Renal cortical epithelial cell (primary cell): ENCODE measurements around the gene DDX41. TPM values are rescaled to one million over a fixed set of nuclear protein-coding genes. Genes with fewer than 3 reads are reported as not detected.
"Not testable (repeated sequence)": the region's sequence is repeated elsewhere in the genome, so short reads cannot be mapped to it uniquely, and the experiment has no call there.

ENCODE experiments used
- DNase-seq: peaks from one replicate; pipeline ENCODE4 v3.0.0-alpha.2; 2011; ENCODE audit warnings: low read depth
- total RNA-seq: library from RNA; depleted of rRNA; stranded (reverse); fragments of >200 nt; gene quantifications from 2 replicates; pipeline ENCODE4 v1.2.3, GENCODE V29; 2014

DDX41 gene
- total RNA-seq, result 74.0 and 141 TPM in 2 replicates

DNA sequence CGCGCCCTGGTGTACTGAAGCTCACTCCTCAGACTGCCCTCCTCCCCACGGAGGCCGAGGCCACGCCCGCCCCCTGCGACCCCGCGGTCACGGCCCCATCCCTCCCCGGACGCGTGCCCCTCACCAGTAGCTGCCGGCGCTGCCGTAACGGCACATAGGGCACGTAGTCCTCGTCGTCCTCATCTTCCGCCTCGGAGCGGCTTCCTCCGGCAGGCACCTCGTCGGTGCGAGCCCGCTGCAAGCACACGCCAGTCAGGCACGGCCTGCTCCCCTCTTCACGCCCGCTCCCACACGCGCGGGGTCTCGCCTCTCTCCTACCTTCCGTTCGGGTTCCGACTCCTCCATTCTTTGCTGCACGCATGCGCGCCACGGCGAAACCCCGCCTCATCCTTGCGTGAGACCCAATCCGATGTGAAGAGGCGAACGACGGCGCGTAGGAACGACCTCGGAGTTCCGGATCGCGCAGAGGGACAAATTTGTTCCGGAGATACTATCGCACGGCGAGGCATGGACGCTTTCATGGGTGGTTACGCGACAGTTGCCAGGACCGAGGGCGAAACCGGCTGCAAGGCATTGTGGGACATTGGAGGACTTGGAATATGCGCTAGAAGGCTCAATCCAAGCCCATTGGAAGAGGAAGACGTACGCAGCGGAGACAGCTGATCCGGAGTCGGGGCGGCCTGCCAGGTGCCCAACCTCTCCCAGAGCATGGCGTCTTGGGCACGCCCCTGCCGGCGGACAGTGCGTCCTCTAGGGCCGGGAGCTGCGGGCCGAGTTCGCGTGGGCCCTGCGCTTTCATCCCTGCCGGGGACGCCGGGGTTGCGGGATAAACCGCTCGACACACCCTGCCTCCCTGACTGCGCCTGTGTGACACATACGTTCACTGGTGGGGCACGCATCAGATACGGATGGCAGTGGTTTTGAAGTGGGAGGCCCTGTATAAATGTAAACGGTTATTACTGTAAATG lies at the start of gene DDX41:
Gene DDX41 (minus strand): TSS at position 361 of the 968 bp plus-strand sequence. CDS start 16 bp downstream, at position 345.
- DNase-seq, result peak; percentile 97

DNA sequence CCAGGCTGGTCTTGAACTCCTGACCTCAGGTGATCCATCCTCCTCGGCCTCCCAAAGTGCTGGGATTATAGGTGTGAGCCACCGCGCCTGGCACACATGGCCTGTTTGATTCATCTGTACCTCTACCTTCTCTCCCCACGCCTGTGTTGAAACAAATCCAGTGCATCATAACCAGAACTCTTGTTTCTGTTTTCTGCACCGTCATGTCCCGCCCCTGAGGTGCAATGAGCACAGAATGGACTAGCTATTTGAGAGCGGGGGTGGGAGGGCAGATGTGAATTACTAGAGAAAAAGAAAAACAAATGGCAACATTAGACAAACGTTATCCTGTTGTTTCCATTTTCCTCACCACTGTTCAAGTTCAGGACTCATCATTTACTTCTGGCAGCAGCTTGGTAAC lies 48.3 kb upstream of the DDX41 start:
- no peak for DNase-seq

DNA sequence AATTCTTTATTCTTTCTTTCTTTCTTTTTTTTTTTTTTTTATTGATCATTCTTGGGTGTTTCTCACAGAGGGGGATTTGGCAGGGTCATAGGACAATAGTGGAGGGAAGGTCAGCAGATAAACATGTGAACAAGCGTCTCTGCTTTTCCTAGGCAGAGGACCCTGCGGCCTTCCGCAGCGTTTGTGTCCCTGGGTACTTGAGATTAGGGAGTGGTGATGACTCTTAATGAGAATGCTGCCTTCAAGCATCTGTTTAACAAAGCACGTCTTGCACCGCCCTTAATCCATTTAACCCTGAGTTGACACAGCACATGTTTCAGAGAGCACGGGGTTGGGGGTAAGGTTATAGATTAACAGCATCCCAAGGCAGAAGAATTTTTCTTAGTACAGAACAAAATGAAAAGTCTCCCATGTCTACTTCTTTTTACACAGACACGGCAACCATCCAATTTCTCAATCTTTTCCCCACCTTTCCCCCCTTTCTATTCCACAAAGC lies 42.7 kb upstream of the DDX41 start:
- not testable (repeated sequence) for DNase-seq

DNA sequence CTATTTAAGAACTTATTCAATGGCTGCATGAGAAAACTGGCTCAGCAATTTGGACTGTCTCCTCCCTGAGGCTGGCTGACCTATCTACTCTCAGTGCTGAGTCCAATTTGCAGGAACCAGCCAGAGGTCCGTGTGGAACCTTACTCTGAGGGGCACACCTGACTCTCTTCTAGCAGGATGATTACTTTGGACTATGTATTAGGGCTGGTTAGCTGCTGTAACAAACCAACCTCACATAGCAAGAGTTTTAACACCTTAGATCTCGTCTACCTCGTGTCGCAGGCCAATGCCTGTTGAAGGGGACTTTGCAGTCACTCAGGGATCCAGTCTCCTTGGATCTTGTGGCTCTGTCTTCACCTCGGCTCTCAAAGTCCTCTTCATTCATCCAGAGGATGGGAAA lies 41.0 kb upstream of the DDX41 start:
- DNase-seq, result no peak

DNA sequence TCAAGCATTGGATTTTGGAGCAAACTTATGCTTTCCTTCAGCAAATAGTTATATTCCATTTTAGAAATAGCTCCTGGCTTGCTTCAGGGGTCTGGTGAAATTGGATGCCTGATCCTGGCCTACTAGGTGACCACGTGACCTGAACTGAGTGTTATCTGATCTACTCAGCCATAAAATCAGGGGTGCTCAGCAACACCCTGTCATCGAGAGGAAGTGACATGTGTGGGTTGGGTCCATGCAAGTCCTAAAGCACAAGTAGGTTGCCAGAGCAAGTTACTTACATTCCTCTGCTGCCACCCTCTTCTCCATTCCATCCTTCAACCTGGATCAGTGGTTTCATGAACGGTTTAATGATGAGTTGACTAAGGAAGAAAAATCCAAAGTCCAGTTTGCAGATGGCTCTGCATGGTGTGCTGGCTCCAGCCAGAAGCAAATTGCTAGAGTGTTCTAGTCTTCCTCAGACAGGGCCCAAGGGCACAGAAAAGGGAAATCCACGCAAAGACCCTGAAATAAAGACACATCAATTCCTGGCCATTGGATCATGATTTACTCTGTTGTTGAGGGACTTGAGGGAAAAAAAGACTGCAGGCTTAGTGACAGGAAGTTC lies 40.4 kb upstream of the DDX41 start:
- peak; percentile 11 for DNase-seq

DNA sequence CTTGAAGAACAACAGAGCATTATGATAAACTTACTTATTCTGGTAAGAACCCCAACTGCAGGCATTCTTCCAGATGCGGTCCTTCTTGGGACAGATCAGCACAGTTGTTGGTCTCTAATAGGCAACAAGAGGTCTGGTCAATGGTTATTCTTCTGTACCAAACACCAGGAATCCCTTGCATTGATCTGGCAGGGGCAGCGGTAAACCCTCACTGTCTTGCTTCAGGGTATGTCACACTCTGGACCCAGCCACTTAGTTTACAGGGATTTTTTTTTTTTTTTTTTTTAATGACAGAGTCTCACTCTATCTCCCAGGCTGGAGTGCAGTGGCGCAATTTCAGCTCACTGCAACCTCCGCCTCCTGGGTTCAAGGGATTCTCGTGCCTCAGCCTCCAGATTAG lies 38.9 kb upstream of the DDX41 start:
- no peak for DNase-seq

DNA sequence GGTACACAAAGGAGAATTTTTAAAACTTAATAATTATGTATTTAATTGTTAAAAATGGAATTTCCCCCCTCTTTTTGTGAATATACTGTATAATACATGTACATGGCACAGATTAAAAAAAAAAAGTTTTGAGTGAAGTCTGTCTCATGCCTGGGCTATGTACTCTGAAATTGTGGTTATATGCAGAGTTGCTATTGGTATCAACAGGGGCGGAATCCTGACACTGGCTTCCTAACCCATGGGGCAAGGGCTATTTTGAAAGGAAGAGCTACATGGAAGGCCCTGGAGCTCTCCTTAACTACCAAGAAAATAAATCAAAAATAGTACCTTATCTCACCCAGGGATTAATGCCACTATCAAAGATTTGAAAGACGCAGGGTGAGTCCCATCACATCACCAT lies 38.5 kb upstream of the DDX41 start:
- DNase-seq, result no peak

DNA sequence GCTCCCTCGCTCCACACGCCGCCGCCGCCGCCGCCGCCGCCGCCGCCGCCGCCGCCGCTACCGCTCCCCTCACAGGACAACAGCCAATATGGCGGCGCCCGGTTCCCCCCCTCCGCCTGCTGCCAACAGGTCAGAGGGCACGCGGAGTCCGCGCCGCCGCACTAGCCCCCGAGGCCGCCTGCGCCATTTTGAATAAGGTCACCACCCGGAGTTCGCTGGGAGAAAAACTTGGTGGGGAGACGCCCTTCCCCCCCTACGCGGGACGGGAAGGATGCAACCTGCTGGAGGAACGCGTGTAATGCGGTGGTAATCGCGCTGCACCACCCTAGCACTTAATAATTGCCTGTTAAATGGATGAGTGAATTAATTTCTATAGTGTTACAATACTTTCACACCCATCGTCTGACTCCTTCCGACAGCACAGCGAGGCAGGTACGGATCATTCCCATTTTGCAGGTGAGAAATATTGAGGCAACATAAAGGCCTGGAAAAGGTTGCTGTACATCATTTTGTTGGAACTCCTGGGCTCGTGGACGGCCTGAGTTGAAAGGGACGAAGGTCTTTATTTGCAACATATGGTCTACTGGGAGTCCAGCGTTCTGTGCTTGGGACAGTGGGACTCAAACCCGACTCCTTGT lies 37.8 kb upstream of the DDX41 start, which contains the start of gene FAM193B:
Gene FAM193B (minus strand): TSS at position 90 of the 638 bp plus-strand sequence. CDS start 105 bp downstream, outside the sequence.
- DNase-seq, result peak; percentile 61

DNA sequence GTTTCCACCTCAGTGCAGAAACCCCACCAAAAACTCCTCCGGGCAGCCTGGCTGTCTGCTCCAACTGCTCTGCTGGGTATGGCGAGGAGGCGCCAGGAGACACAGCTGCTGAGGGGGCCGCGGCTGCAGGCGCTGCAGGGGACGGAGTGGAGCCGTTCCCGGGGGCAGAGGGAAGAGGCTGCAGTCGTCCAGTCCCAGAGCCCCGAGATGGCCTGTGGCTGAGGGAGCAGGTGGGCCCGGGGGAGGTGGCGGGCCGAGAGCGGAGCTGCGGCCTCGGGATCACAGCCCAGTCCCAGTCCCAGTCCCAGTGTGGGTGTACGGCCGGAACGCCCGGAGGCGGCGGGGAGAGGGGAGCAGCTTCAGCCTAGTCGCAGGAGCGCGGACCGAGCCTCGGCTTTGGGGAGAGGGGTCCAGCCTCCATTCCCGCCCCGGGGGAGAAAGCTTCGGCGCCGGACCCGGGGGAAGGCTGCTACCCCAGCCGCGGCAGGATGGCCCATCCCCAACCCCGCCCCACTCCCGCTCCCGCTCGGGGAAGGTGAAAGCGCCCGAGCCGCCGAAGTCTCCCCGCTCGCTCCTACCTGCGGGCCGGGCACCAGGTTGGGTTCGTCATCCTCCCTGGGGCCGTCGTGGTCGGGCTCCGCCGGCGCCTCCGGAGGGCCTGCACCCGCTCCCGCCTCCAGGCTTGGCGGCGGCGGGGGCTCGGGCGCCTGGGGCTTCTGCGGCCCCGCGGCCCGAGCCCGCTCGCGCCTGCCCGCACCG lies 37.1 kb upstream of the DDX41 start:
- no peak for DNase-seq

DNA sequence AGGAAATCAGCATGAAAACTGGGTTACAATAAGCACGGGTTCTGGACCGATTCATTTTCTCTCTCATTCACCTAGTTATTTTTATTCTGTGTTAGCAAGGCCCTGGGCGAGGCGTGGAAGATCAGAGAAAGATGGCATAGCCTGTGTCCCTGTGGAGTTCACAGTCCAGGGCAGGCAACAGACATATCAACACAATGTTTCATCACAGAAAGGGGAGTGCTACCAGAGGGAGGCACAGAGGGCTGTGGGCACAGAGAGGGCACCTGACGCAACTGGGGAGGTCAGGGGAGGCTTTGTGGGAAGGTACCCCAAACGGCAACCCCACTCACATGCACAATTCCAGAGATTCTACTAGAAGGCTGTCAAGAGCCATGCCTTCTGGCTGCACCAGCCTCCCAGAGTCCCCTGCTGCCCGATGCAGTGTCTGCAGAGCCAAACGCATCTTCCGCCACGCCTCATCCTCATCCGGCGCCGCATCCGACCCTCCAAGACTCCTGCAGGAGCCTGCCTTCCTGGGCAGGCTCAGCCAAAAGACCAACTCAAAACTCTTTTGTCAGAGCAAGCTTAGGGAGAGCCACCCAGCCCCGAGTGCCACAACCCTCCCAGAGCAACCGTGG lies 36.2 kb upstream of the DDX41 start:
- DNase-seq, result no peak

DNA sequence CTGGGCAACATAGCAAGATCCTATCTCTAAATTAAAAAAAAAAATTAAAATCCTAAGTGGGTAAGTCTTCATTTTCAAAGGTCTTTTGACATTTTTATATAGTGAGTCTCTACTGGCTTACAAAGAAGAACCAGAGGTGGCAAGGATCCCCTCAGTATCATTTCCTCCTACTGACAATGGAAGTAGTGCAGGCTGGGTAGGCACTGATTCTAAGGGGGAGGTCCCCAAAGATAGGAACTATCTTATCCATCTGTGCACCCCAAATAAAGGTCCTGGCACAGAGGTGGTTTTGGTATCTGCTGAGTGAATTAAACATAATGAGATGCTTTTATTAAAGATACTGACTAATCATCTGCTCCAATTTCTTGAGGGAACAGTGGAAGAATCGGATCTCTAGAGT lies 33.4 kb upstream of the DDX41 start:
- no peak for DNase-seq

DNA sequence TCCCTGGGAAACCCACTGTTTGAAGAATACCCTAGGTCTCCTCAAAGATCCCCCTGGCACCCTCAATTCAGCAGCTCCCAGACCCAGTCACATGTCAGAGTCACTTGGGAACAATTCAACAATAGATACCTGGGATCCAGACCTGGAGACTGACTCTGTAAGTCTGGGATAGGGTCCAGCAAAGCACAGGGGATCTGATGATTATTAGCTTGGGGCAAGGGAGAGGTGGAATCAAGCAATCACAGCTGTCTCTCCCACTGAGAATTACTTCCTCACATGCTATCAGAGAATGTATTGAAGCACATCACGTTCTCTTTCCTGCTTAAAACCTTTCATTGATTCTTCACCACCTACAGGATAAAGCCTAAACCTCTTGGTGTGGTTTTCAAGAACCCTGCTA lies 31.7 kb upstream of the DDX41 start:
- DNase-seq, result no peak

DNA sequence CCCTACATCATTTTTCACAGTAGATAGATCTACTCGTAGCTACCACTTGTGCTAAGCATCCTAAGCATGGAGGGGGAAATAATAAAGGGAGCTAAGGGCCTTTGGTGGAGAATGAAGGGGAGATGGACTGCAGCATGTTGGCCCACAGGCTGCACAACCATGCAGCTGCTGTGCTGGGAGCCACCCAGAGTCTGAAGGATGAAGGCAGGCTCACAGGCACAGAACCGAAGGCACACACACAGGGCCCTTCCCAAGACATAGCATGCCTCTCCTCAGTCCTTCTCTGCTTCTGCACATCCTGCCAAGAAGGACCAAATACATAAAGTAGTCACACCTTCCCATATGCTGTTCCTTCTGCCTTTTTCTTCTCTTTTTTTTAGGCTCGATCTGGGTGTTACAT lies 31.0 kb upstream of the DDX41 start:
- DNase-seq, result no peak

DNA sequence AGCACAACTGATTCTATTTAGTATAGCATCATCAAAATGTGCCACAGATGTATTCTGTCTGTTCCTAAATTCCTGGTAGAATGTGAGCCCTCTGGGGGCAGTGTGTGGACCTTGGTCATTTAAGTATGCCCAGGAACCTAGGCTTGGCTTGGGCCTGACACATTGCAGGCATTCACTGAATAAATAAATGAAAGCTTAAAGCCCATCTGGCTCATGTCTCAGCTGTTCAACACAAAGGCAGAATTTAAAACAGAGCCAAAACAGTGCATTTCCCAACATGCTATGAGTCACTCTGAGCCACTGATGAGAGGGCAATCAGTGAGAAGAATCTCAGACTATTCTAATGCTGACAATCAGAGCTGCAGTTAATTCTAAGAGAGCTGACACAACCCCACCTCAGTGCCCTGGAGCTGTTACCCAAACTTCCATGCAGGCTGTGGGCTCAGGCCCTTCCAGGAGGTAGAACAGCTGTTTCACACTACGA lies 29.5 kb upstream of the DDX41 start:
- DNase-seq, result peak; percentile 98

DNA sequence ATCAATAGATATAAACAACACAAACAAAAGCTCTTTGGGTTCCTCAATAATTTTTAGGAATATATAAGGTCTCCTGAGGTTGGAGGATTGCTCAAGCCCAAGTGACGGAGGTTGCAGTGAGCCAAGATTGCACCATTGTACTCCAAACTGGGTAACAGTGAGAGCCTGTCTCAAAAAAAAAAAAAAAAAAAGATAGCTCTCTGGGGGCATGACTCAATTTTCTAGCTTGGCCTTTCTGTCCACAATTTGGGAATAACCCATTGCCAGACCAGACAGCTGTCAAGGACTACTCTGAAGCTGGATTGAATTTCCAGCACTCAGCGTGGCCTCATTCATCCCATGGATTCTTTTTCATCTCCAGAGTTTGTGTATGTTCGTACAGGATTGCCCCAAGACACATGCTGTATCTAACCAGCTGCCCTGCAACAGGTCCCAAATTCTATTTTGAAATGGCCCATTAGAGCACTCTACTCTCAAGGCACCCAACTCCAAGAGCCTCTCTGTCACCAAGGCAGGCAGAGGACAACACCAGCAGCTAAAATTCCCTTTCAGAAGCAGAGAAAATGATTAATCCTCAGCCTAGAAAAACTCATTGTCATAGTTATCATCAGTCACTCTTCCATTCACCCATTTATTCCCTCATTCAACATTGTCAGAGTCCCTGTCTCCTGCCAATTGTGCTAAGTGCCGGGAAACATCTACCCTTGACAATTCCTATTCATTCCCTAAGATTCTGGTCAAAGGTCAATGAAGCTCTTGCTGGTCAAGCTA lies 28.9 kb upstream of the DDX41 start:
- peak; percentile 71 for DNase-seq

DNA sequence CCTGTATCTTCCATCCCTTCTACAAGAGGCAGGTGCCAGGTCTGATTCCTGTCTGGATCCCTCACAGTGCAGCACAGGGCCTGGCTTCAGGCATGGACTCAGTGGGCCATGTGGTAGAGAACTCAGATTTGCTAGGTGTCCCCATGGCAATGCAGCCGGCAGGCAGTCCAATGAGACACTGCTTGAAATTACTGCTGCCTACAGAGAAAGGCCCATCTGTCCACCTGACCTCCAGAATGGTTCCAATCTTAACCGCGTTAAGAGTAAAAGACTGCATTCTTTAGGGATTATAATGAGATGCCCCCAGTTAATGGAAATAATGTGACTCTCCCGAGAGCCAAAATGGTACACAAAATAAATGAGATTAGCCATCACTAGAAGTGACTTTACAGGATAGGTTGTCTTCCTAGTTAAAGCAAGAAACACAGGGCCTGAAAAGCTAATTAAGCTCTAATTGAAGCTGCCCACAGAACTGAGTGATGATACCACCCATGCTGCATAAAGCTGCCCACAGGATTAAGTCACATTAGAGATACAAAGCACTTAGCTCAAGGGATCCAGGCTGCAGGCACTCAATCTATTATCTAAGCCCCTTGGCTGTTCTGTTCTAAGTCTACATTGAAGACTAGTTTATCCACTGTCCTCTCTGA lies 26.2 kb upstream of the DDX41 start:
- DNase-seq, result no peak

DNA sequence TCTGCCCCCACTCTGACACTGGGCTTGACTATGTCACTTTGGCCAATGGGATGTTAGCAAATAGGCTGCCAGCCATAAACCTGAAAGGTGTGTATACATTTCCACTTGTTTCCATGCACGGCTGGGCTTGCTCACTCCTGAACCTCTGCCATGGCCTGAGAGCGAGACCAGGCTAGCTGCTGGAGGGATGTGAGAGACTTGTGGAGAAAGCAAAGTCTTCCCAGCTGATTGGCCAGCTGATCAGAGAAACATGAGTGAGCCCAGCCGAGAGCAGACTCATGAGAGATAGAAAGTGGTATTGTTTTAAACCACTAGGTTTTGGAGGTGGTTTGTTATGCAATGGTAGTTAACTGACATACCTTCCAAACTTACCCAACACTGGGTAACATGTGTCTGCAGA lies 23.7 kb upstream of the DDX41 start:
- DNase-seq, result peak; percentile 19

DNA sequence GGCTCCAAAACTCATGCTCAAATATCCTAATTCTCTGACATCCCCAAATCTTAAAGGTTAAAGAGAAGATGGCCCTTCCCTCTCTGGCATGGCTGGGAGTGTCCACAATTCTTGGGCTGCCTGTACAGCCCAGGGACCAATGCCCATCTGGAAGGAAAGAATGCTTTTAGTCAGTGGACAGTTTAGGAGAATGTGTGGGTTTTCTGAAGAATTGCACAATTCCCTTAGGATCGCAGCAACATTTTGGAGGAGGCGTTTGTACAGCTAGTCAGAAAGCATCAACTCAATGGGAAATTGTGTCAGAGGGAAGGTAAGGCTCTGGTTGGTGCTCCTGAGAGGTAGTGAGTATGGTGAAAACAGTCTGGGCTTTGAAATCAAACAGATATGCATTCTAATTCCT lies 22.6 kb upstream of the DDX41 start:
- DNase-seq, result no peak

DNA sequence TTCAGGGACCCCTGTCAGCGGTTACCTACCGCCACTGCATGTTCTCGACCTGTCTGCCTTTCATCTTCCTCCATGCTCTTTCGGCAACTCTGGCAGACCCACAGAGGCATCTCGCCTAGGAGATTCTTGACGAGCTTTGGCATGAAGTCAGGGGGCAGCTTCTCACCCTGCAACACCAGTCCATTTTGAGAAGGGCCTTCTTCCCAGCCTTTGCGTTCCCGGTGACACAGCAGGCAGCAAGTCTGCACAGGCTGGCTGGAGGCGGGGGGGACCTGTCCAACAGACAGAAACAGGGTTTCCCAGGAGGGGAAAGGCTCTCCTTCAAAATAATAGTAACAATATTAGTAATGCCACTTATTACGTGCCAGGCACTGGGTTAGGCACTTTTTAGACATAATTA lies 22.1 kb upstream of the DDX41 start:
- DNase-seq, result no peak
